ENCODE measurements around the gene PSKH1.

The PSKH1 gene

DNA sequence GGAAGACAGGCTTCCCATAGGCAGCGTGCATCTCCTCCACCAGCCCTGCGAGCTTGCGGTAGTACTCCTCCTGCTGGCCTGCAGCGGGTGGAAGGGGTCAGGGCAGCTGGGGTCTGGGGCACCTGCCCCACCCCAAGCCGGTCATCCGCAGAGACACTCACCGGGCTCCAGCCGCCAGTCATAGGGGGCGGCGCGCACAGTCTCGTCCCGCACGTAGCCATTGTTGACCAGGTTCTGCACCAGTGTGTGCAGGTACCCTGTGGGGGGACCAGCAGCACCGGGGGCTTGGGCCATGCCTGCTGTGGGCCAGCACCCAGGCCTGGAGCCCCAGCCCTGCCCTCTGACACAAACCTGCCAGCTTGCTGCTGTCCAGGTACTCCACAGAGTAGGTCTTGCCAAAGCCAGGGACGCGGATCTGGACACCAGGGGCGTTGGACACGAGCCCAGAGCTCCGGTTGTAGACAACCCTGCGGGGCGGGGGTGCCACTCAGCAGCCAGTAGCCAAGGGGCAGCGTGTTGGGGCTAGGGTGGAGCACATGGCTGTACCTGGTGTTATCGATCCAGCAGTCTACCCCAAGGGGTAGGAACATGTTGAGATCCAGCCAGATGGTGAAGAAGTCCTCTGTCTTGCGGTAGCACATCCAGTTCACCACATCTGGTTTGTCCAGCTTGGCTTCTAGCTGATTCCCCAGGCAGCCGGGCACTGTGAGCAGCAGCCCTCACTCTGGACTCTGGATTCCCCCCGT lies 49.6 kb downstream of the PSKH1 start:
- DNase-seq = no peak

GRCh38 chr16:67943256-67943618 lies 50.2 kb downstream of the PSKH1 start:
- DNase-seq = no peak

DNA sequence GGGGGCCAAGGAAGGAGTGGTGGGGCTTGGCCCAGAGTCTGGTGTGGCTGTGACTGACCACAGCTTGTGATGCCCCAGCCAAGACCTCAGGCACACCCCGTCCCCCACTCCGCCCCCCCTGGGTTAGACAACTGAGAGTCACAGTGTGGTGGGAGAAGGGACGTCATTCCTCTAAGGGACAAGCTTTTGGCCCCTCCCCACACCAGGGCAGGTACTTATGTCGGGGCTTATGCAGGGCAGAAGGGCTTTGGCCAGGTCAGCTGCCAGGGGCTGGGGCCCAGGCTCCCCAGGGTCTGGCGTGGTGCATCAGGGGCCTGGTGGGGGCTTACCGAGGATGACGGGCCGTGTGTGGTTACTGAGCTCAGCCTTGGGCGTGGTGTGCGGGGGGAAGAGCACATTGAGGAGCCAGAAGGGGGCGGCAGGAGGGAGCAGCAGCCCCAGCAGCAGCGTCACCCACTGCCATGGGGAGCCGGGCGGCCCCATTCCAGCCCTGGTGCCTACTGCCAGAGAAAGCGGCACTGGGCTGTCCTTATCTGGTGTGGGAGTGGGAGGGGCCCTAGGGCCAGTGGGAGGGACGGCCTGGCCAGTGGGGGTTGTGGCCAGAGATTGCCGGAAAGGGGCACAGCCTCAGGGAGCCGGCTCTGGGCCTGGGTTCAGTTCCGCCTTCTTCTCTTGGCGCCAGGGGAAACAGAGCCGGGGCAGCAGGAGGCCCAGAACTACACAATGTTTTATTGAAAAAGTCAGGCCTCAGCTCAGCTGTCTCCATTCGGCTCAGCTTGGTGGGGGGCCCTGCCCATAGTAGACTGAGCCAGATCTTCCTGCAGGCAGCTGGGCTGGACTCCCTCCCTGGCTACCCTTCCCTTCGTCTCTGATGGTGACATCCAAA lies 50.8 kb downstream of the PSKH1 start, which contains the start of gene LCAT:
Gene LCAT (minus strand): TSS at position 502 of the 886 bp plus-strand sequence. CDS start 19 bp downstream, at position 483.
- DNase-seq = no peak

DNA sequence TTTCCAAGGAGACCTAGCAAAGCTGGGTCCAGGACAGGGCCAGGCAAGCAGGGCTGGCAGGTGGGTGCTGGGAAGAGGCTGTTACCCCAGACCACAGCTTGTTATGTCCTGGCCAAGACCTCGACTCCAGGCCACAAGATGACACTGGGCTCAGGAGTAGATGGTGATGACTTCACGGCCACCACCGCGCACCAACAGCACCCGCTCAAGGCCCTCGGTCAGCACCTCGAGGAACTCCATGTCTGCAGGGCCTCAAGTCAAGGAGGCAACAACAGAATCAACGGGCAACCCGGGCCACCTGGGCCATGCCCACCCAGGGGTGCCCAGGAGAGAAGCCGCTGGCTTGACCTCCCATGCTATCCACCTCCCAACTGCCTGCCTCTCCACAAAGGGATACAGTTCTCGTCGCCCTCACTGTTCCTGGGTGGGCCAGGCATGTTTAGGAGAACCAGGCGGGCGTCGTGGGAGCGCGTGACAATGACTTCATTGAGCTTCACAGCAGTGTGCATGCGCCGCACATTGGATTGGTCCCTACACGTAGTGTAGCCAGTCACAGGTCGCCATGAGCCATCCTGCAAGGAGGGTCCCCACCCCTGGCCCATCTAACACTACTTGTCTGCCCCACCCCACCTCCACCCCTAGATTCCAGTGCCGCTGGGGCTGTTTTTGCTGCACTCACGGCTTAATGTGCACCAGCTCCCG lies 51.8 kb downstream of the PSKH1 start:
- no peak for DNase-seq

- DNase-seq = no peak
Observed at GRCh38 chr16:67945392-67945933, 52.4 kb downstream of the PSKH1 start.

- DNase-seq = no peak
Observed at GRCh38 chr16:67946128-67946569, 53.1 kb downstream of the PSKH1 start.

GRCh38 chr16:67946966-67947558 lies 54.0 kb downstream of the PSKH1 start:
- no peak for DNase-seq

- no peak for DNase-seq
Observed at GRCh38 chr16:67948015-67948414, 55.0 kb downstream of the PSKH1 start.

DNA sequence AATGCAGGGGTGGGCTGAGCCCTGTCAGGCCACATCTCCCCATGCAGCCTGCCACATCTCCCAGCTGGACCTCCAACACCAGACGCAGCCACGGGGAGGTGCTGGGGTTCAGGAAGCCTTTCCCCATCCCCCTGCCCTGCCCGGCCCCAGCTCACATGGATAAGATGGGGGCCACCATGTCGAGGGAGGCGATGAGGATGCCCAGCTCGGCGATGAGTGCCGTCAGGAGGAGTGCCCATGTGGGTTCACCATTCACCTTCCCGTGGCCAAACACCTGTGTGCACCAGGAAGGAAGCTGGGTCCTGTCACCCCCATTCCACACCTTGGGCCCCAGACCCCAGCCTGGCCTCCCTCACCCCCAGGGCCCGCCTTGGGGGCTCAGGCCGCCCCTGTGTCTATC lies 56.6 kb downstream of the PSKH1 start:
- DNase-seq = no peak

DNA sequence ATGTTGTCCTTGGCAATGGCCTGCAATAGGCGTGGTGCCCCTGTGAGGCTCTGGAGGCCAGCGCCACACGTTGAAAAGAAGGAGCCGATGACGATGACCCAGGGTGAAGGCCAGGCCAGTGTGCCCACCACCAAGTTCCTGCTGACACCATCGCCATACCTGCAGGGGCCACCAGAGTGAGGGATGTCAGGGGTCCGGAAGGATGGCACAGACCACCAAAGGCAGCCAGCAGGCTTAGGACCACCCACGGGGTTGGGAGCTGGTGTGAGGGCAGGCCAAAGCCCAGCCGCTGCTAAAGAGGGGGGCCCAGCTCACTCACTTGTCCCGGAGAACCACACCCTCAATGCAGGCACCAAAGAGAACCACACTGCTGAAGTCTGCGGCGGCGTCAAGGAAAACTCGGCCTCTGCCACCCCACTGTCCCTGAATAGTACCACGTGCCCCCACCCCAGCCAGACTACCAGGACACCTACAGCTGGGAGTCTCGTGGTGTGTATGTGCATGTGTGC lies 57.3 kb downstream of the PSKH1 start:
- DNase-seq = no peak

DNA sequence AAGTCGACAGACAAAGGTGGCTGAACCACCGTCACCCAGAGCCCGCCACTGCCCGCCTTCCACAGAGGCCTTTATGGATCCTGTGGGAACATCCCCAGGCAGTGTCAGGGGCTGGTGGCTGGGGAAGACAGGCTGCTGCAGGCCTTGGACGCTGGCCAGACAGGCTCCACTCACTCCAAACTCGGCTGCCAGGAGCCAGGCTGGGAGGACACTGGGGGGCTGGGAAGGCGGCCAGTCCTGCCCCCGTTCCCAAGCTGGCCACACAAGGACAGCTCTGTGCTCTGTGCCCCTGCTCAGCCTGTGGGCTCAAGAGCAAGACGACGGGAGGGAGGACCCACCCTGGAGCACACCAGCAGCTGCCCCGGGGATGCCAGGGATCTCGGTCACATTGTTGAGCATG lies 58.4 kb downstream of the PSKH1 start:
- no peak for DNase-seq

DNA sequence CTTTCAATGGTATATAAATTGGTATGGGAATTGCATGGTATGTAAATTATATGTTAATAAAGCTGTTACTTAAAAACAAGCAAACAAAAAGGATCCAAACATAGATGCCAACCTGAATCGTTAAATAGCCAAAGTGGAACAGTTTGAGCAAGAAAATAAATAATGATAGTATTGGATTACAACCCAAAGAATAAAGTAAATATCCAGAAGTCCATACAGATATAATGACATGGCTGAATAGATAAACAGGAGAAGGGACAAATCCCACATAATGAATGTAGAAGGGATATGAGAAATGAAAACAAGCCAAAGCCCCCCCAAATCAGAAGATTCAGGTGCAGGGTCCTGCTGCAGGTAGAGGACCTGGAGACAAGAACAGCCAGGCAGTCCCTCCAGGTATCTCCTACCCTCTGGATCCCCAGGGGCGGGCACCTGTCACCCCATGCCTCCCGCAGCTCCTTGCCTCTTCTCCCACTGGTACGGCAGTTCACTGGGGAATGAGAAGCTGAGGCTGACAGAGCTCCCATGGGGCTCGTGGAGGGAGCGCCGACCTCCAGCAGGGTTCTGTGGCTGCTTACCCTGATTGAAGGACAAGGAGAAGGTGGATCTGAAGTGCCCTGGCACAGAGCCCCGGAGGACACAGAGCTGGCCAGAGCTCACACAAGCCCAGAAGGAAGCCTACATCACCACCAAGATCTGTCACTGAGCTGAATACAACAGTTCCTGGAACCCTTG lies 60.8 kb downstream of the PSKH1 start:
- DNase-seq = no peak

DNA sequence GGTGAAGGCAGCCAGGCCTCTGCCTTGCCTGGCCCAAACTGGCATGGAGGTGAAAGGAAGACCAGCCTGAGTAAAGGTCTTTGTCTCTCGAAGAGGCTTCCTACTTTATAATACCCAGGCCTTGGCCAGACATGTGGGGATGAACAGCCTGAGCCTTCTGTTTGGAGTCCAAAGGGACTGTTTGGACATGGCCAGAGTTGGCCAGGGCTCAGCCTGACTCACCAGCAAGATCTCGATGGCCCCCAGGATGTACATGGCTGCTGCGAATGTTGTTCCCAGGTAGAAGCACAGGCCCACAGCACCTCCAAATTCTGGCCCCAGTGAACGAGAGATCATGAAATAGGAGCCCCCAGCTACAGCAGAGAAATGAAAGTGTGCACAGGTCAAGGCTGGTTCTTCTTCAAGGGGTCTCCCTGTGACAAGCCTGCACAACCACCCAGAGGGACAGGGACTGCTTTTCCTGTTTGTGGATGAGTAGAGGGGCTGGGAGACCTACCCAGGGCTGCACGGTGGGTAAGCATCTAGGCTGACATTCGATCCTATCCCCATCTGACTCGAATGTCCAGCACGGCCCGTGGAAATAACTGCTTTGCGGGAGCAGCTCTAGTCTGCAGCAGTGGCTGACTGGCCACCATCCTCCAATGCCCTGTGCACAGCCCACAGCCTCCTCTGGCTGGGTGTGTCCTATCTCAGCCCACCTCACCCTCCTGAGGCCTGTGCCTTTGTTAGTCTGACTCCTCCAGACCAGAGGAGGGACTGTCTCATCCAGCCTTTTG lies 61.6 kb downstream of the PSKH1 start:
- DNase-seq = no peak

DNA sequence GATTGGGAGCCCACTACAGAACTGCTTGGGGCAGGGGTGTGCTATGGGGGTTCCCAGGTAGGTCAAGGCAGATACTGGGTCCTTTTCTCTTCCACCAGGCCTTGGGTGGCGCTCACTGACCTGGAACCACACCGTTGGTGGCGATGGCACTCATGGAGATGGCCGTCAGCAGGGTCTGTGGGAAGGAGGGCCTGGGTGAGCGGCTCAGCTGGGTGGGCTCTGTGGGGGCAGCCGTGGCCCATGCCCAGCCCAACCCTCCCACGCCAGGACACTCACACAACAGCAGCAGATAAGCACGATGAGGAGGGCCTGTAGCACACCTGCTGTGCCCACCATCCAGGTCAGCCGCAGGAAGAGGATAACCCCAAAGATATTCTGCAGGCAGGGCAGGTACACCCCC lies 64.6 kb downstream of the PSKH1 start:
- DNase-seq = no peak

DNA sequence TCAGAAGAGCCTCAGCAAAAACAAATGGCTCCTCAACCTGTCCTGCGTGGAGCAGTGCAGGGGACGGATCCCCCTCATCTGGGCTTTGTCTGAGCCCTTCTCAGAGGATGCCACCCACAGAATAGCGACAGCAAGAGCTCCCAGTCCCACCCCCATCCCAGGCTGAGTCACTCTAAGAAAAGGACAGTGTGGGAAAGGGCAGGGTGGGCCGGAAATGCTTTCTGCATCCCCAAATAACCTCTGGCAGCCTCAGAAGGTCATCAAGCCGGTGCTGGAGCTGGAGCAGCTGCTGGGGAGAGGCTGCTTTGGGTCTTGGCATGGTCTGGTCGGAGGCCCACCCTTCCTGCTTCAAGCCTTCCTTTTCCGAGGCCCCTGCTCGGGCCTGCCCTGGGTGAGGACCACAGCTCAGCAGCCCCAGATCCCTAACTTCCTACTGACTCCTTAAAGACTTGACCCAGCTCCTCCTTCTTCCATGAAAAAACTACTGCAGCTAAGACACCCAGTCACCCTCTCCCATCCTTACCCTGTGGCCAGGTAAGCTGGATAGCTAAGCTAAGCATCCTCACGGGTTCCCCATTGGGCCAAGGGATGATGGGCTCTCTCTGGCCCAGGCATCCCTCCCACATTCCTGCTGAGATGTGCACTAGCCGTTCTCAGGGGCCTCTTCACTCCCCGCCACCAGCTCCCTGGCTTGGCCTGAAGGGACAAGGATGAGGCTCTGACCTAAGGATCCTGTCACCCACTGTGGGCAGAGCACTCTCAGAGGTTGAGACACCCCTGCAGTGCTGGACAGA lies 66.7 kb downstream of the PSKH1 start:
- DNase-seq = no peak

- no peak for DNase-seq
Observed at GRCh38 chr16:67961551-67961957, 68.5 kb downstream of the PSKH1 start.

- DNase-seq = no peak
Observed at GRCh38 chr16:67962135-67962534, 69.1 kb downstream of the PSKH1 start.

DNA sequence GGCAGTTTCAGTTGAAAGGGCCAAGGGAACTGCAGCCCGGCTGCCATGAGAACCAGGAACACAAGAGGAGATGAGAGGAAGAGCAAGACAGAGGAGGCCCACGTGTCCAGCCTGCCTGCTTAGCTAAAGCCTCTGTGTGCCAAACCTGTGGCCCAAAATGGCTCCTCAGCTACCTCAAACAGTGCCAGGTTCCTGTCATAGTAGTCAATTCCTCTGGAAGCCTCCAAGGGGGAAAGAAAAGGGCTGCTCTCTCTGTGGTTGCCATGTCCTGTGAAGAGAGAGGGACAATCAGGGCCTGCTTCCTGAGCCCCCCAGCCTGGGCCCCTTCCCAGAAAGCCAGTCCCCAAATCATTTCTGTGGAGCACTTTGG lies 70.2 kb downstream of the PSKH1 start:
- no peak for DNase-seq

- no peak for DNase-seq
Observed at GRCh38 chr16:67963662-67964321, 70.7 kb downstream of the PSKH1 start.
